GM21360 (cell line): ENCODE results near the gene DBNL.
"Not testable (repeated sequence)": the region's sequence is repeated elsewhere in the genome, so short reads cannot be mapped to it uniquely, and the experiment has no call there.

Experiments used
- ATAC-seq: cut with Tn5 transposase; IDR thresholded peaks from one replicate; pipeline ENCODE4 v1.9.1; 2021; ENCODE audit warnings: mild to moderate bottlenecking, moderate library complexity; ENCODE audit not compliant: unreplicated experiment

The DBNL gene

DNA sequence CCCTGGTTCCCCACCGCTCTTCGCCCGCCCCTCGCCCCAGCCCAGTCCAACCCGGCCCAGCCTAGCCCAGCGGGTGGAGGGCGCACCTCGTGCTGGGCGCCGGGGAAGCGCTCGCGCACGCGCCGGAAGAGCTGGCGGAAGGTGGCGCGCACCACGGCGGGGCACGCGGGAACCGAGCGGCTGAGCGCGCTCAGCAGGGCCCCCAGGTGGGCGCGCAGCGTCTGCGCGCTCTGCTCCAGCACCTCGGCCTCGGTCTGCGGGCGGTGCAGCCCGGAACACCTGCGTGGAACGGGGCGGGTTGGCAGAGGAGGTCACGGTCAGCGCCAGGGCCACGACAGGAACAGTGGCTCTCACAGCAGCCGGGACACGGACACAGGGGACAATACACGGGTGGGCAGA is 4.0 kb upstream of the DBNL start:
- not testable (repeated sequence) for ATAC-seq

DNA sequence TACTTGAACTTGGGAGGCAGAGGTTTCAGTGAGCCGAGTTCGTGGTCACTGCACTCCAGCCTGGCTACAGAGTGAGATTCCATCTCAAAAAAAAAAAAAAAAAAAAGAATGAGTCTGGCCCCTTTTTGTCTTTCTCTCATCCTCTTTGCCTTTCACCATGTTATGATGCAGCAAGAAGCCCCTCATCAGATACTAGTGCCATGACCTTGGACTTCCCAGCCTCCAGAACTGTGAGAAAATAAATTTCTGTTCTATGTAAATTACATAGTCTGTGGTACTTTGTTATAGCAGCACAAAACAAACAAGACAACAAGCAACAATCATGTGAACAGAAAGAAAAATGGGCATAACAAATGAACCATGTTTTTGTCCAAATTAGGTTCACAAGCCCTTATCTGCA is 2.3 kb upstream of the DBNL start:
- ATAC-seq: no peak

DNA sequence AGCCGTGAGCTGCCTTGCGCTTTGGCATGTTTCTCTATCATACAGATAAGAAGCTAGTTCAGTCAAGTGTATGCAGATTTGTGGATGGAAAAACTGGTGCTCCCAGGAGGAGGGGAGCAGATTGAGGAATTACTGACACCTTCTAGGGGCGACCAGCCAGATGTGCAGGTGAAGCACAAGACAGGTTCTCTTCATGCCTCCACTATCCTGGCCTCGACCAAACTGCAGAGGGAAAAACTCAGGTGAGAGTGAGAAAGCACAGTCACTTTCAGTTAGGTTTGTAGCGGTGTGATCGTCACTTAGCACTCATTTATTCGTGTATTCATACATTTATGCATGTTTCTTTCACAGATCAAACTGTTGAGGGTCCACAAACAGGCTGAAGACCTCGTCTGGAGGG is 600 bp upstream of the DBNL start:
- no peak for ATAC-seq

DNA sequence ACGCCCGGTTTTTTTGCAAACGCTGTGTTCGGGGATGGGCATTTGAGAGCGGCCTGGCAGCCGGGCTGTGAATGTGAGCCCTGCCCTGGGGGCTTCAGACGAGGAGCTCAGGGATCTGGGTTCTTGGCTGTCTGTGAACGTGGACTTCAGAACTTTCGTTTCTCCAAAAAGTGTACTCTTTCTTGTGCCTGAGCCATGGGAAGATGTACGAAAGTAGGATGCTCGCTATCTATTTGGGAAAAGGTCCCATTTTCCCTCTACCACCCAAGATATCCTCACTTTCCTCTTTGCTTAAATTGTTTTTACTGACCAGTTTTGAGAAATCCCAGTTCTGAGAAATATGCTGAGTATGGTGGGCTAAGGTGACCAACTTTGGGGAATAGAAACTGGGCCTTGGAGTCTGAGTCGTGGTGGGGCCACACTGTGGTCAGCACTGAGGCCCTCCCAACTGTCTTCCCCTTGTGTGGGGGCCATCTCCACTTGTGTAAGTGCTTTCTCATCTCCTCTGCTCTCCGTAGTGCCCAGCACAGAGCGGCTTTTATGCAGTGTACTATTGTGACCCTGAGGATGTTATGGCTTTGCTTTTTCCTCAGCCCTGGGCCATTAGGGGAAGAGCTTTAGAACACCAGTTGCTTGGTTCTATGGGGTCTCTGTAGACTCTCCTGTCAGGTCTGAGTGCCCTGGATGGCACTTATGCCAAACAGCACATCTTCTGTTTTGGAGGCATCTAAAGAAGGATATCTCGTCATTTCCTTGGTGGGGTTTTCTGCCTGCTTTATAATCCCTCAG is 918 bp downstream of the DBNL start:
- peak; percentile 4 for ATAC-seq

DNA sequence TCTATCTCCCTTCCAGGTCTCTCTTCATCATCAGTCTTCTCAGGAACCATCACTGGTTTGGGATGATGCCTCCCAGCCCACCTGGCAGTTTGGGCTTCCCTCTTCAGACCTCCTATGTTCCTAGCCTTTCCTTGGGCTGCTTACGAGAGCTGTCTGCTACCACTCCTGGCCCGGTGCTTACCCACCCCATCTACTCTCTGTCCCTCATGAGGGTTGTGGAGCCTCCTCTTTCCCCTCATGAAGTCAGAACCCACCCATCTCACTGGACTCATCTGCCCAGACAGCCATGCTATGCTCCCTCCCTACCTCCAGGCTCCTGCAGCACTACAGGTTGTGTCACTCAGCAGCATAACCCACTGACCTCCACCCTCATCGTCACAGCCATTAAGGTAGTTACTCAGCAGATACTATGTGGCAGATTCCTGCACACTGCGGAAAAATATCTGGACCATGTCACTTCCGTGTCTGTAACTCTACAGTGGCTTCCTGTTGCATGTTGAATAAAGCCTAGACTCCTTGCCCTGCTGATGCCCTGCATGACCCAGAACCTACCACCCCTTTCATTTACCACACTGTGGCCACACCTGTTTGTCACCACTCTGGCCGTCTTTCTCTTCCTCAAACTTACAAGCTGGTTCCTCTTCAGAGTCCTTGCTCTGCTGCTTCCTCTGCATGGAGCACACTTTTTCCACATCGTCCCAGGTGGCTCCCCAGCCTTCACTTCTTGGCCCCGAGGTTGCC is 2.0 kb downstream of the DBNL start:
- peak; percentile 42 for ATAC-seq

DNA sequence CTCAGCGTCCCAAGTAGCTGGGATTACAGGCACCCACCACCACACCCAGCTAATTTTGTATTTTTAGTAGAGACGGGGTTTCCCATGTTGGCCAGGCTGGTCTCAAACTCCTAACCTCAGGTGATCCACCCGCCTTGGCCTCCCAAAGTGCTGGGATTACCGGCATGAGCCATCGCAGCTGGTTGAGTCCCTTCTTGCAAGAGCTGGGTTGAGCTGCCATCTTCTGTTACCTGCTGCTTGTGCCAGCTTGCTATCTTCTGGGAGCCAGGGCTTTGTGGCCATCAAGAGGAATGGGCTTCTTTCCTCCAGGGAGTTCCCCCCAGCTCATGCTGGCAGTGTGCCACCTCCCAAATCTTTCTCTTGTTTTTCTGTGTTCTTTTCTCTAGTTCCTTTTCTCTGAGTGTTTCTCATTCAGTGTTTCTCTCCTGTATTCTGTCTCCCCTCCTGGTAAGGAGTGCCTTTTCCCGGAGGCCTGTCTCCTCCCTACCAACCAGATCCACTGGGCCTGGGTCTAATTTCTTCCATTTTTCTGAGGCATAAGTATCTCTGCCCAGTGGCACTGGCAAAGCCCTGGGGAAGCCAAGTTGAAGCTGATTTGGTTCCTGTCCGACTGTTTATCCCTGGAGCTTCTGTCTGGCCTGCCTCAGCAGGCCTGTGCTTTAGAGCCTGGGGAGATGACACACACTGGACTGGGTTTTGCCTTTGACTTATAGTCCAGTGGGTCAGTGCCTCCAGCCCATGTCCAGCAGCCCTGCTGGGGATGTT is 3.7 kb downstream of the DBNL start:
- no peak for ATAC-seq

DNA sequence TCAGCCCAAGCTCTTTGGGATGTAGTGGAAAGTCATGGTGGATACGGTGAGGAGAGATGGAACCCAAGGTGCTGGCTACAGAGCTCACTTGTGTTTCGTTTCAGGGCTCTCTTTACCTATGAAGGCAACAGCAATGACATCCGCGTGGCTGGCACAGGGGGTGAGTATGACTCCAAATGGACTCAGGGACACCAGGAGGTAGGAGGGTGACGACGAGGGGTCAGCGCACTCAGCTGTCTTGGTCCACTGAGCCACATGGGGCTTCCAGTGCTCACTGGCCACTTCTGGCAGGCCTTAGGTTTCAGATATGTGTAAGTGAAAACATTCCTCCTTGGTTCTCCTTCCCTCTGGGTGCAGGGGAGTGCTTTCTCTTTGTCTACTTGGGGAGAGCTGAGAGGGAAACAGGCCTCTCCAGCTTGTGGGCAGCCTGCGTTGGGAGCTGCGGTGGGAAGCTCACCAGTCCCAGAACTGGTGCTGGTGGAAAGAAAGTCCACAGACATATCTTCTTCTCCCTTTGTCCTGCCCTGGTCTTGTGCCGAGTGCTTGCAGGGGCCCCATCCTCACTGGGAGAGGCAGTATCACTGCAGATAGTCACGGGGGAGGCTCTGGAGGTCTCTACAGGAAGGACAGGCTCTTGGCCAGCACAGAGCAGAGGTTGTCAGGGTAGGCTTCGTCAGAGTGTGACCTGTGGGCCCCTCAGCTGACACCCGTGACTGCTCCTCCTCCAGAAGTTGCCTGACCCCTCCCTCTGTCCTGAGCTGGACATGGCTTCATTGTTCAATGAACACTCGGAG is 5.8 kb downstream of the DBNL start:
- ATAC-seq: no peak

DNA sequence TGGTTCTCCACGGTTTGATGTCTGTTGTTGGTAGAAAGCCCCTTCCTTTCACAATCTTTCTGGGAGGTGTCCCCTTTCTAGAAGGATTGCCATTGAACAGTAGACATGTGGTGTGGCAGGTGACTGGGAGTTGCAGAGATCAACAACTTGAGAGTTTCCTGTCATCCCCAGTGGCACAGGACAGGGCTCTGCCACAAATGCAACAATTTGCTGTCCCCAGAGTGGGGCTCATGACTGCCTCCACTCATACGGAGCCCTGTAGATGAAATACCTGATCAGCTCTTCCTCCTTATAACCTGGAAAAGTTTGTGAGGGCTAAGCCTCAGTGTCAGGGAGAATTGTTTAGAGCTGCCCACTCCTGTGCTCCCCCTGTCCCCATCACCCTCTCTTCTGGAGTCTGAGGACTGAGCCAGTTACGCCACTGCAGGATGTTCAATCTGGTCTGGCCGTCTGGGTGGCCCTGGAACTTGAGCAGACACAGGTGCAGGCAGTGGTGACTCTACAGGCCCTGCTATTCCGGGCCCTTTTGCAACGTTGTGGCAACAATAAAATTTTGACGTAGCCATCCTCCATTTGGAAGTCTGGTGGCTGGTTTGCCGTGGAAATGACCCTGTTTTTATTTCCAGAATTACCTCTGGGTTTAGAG is 6.5 kb downstream of the DBNL start:
- no peak for ATAC-seq

DNA sequence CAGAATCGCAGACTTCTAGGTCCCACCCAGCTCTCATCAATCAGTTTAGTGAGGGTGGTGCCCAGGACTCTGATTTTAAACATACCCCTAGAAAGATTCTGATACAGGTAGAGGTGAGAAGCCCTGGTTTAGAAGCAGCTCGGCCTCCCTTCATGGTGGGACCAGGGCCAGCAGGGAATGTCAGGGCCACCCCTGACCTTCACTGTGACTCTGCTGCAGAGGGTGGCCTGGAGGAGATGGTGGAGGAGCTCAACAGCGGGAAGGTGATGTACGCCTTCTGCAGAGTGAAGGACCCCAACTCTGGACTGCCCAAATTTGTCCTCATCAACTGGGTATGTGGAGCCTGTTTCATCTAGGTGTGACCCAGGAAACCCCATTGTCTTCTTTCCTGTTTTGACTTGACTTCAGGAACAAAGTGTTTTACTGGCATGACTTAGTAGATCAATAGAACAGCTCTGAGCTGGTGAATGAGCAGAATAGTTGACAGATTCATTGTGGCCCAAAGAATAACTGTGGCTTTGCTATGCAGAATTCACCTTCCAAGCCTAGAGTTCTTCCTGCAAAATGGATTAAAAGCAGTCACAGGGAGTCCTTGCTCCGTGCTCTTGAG is 7.2 kb downstream of the DBNL start:
- ATAC-seq: no peak

DNA sequence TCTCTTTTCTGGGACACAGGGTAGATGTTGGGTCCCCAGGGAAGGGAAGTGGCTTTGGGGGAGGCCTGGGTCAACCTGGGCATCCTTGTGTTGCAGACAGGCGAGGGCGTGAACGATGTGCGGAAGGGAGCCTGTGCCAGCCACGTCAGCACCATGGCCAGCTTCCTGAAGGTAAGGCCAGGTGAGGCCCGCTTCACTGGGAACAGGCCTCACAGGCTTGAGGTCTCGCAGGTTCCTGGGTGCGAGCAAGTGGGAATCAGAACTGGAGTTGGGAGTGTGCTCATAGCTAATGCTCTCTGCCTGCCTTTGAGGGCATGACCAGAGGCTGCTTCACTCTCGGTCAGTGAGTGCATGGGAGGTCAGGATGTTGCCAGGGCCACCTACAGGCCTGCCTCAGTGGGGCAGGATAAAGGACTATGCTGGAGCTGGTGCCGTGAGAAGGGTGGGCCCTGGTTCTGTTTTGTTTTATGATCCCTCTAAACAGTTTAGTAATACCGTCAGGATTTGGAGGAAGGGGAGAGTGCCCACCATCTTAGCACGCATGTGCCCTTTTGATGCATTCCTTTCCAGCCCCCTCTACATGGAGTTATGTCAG is 8.4 kb downstream of the DBNL start:
- ATAC-seq: no peak

DNA sequence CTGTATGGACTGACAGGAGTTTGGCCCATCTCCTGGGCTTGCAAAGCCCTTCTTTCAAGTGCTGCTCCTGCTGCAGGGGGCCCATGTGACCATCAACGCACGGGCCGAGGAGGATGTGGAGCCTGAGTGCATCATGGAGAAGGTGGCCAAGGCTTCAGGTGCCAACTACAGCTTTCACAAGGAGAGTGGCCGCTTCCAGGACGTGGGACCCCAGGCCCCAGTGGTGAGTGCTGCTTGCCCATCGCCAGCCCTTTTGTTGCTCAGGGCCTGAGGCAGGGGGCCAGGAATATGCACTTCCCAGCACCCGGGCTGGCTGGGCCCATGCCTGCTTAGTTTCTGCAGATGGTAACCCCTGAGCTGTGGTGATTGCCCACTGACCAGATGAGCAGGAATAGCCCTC is 12.2 kb downstream of the DBNL start:
- no peak for ATAC-seq

DNA sequence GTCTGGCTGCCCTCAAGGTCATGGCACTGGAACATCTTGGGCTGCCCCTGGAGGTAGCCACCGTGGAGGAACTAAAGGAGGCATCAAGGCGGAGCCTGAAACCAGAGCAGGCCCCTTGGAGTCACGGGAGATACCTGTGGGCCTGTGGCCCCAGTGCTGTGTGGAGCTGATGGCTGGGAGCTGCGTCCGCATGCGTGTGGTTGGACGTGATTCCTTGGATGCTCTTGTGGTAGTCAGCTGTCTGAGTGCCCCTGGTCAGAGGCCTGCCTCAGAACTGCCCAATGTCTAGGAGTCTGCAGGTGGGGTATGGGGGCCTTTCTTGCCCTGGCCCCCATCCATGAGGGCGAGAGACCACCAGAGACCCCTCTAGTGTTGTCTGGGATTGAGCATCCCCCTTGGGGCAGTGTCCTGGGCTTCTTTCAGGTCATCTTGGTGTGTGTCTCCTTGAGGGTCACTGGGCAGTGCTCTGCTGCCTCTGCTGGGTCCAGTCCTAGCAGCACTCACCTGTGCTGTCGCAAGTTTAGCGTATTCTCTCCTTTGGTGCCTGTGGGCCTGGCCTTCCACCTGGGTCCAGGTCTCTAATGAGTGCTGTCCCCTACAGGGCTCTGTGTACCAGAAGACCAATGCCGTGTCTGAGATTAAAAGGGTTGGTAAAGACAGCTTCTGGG is 12.8 kb downstream of the DBNL start:
- ATAC-seq: no peak

DNA sequence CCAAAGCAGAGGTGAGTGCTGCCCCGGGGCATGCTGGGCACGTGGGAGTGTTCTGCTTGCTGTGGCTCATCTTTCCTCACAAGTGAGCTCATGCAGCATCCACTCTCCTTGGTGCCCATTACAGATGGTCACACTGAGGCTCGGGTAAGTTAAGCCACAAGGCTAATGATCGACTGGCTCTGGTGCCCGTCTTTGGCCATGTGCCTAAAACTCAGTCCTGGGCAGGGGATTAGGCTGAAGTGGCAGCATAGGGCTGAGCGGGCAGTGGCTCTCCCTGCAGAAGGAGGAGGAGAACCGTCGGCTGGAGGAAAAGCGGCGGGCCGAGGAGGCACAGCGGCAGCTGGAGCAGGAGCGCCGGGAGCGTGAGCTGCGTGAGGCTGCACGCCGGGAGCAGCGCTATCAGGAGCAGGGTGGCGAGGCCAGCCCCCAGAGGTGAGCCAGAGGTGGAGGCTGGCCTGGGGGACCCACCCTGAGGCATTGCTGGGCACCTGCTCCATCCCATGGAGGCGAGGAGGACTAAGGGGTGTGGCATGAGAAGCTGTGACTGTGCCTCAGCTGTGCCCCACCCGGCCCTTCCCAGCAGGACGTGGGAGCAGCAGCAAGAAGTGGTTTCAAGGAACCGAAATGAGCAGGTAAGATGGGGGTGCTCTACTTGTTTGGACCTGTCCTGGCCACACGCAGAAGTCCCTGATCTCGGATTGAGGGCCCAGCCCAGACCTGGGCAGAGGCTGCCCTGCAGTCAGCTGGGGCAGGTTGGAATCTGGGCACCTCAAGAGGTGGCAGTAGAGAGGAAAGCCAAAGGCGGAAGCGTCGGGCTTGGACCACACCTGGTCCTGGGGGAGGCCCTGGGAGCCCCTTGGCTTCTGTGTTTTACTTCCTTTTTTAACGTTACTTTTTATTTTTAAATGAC is 13.6 kb downstream of the DBNL start:
- no peak for ATAC-seq

DNA sequence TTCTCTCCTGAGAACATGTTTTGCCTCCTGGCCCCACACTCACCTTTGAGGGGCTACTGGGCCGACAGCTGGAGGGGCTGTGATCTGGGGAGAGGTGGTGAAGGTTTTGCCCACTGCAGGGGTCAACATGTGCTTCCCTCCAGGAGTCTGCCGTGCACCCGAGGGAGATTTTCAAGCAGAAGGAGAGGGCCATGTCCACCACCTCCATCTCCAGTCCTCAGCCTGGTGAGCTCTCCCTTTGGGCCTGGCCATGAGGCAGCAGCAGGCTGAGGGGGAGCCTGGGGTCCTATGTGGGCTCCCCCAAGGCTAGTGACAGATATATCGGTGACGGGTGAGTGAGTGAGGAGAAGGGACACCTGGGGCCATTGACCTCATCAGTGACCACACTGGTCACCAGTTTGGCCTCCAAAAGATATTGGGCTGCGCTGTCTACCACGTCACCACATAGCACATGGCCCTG is 14.3 kb downstream of the DBNL start:
- ATAC-seq: no peak

DNA sequence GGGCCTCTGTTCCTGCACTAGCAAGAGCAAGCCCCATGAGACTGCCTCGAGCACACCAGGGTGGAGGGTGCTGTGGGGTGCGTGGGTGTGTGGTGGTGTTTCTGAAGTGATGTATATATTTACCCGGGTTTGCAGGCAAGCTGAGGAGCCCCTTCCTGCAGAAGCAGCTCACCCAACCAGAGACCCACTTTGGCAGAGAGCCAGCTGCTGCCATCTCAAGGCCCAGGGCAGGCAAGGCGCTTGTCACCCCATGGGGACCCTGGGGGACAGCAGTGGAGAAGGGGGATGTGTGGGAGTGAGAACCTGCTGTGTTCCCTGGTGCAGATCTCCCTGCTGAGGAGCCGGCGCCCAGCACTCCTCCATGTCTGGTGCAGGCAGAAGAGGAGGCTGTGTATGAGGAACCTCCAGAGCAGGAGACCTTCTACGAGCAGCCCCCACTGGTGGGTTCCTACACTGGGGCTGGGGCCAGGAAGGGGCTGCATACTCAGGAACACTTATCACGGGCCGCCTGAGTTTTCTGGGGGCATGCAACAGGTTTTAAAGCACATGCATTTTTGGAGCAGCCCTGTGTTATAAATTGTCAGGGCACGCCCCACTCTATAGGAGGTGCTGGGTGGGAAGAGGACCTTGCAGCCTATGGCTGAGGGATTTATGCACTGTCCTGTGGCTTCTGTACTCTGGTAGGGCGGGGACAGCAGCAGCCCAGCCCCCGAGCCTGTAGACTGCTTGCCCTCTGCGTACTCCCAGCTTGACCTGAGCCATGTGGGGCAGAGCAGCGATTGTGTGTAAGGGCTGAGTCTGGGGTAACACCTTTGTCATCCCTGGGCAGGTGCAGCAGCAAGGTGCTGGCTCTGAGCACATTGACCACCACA is 15.0 kb downstream of the DBNL start:
- ATAC-seq: peak; percentile 60

DNA sequence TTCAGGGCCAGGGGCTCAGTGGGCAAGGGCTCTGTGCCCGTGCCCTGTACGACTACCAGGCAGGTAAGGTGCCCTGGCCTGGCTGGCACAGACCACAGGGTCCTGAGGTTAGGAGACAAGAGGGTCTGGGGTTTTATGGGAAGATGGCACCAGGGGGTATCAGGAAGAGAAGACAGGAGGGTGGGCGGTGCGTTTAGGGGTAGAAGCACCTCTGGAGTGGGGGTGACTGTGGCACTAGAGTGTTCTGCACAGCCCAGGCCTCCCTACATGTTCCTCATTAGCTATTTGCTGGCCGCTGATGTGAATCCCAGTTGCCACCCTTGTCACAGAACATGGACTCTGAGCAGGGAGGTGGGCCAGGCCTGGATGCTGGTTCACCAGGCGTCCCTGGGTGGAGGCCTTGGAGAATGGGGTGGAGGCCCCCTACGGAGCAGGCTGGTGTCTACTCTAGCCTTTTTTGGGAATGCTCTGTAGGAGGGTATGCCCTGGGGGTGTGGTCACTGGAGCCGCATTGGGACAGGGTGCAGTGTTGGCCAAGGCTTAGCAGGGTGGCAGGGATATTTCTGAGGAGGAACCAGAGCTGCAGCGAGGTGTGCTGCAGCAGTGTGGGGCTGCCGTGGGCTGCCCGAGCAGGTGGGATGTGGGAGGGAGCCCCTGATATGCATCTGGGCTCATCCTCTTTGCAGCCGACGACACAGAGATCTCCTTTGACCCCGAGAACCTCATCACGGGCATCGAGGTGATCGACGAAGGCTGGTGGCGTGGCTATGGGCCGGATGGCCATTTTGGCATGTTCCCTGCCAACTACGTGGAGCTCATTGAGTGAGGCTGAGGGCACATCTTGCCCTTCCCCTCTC is 15.8 kb downstream of the DBNL start:
- ATAC-seq: no peak
